Stimulated activated CD8-positive, alpha-beta memory T cell treated with anti-CD3 and anti-CD28 coated beads, Interleukin-7, amount 100 ng/mL, for 1 hour (primary cell): Measurements from ENCODE around the gene ZFYVE28.
"Not testable (repeated sequence)": the region's sequence is repeated elsewhere in the genome, so short reads cannot be mapped to it uniquely, and the experiment has no call there.

Experiments used
- DNase-seq, 2 donors: peaks; one replicate each; pipeline ENCODE4 v3.0.0-alpha.2; 2020; ENCODE audit warnings: low read depth in 2 of 2

The ZFYVE28 gene

GRCh38 chr4:2390784-2391421 is 27.5 kb downstream of the ZFYVE28 start:
- DNase-seq, result no peak

GRCh38 chr4:2390146-2390545 is 28.3 kb downstream of the ZFYVE28 start:
- no peak for DNase-seq

GRCh38 chr4:2389691-2390090 is 28.8 kb downstream of the ZFYVE28 start:
- no peak for DNase-seq

- DNase-seq, result no peak
Measured at GRCh38 chr4:2388429-2389182, 29.8 kb downstream of the ZFYVE28 start.

GRCh38 chr4:2387829-2388228 is 30.6 kb downstream of the ZFYVE28 start:
- DNase-seq, result no peak

GRCh38 chr4:2387218-2387617 is 31.2 kb downstream of the ZFYVE28 start:
- DNase-seq, result no peak

GRCh38 chr4:2386717-2387116 is 31.7 kb downstream of the ZFYVE28 start:
- no peak for DNase-seq

- DNase-seq, result no peak
Measured at GRCh38 chr4:2385516-2385915, 32.9 kb downstream of the ZFYVE28 start.

- no peak for DNase-seq
Measured at GRCh38 chr4:2384245-2384644, 34.2 kb downstream of the ZFYVE28 start.

- DNase-seq, result no peak
Measured at GRCh38 chr4:2383760-2384159, 34.7 kb downstream of the ZFYVE28 start.

GRCh38 chr4:2383220-2383631 is 35.2 kb downstream of the ZFYVE28 start:
- not testable (repeated sequence) for DNase-seq

GRCh38 chr4:2382769-2383202 is 35.7 kb downstream of the ZFYVE28 start:
- DNase-seq, result not testable (repeated sequence)

- not testable (repeated sequence) for DNase-seq
Measured at GRCh38 chr4:2380589-2380988, 37.9 kb downstream of the ZFYVE28 start.

- DNase-seq, result no peak
Measured at GRCh38 chr4:2378898-2379297, 39.5 kb downstream of the ZFYVE28 start.

- no peak for DNase-seq
Measured at GRCh38 chr4:2378401-2378800, 40.0 kb downstream of the ZFYVE28 start.

GRCh38 chr4:2377241-2377640 is 41.2 kb downstream of the ZFYVE28 start:
- DNase-seq, result no peak

- DNase-seq, result no peak
Measured at GRCh38 chr4:2375427-2375826, 43.0 kb downstream of the ZFYVE28 start.

- DNase-seq, result no peak
Measured at GRCh38 chr4:2373532-2373931, 44.9 kb downstream of the ZFYVE28 start.

GRCh38 chr4:2372488-2373030 is 45.9 kb downstream of the ZFYVE28 start:
- no peak for DNase-seq

- no peak for DNase-seq
Measured at GRCh38 chr4:2371765-2372487, 46.5 kb downstream of the ZFYVE28 start.

- no peak for DNase-seq
Measured at GRCh38 chr4:2370597-2371320, 47.7 kb downstream of the ZFYVE28 start.
